ENCODE results near the gene MRPL43. TPM values are rescaled to one million over a fixed set of nuclear protein-coding genes. Genes with fewer than 3 reads are reported as not detected.

The MRPL43 gene
- total RNA-seq, 1 donor from 2014 or later = 54.5 TPM

DNA sequence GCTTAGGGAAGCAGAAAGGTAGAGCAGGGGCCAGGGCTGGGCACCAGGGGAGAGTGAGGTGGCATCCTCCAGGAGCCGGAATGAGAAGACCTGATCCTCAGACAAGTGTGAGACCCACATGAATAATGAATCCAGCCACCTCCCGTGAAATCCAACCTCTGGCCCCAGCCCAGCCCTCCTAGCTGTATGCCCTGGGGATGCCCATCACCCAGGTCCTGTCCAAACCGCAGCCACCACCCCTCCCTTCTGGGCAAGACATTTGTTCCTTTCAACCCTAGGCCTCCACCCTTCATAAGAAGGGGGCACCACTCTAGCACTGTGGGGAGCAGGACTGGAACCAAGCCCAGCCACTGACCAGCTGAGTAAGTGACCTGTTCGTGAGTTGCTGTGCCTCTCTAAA is 33.9 kb upstream of the MRPL43 start:
- no peak for DNase-seq (ENCODE audit: low spot score in 2 of 2)
- no peak overlapping the region for H3K4me3 ChIP-seq
- intact Hi-C loops (cut with DNase I) = no loop called here
- no peaks in the 10 kb centered on the region for H3K27me3 ChIP-seq
- H3K4me1 ChIP-seq = peaks cover 0 to 7% of the 10 kb centered on the region in 2 donors
- H3K36me3 ChIP-seq = no peaks in the 10 kb centered on the region
- no peaks in the 10 kb centered on the region for H3K9me3 ChIP-seq
- no peak overlapping the region for H3K27ac ChIP-seq
- TF ChIP-seq, protein P1, sequence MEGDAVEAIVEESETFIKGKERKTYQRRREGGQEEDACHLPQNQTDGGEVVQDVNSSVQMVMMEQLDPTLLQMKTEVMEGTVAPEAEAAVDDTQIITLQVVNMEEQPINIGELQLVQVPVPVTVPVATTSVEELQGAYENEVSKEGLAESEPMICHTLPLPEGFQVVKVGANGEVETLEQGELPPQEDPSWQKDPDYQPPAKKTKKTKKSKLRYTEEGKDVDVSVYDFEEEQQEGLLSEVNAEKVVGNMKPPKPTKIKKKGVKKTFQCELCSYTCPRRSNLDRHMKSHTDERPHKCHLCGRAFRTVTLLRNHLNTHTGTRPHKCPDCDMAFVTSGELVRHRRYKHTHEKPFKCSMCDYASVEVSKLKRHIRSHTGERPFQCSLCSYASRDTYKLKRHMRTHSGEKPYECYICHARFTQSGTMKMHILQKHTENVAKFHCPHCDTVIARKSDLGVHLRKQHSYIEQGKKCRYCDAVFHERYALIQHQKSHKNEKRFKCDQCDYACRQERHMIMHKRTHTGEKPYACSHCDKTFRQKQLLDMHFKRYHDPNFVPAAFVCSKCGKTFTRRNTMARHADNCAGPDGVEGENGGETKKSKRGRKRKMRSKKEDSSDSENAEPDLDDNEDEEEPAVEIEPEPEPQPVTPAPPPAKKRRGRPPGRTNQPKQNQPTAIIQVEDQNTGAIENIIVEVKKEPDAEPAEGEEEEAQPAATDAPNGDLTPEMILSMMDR (IDR thresholded peaks at IDR 0.05) = no peak

DNA sequence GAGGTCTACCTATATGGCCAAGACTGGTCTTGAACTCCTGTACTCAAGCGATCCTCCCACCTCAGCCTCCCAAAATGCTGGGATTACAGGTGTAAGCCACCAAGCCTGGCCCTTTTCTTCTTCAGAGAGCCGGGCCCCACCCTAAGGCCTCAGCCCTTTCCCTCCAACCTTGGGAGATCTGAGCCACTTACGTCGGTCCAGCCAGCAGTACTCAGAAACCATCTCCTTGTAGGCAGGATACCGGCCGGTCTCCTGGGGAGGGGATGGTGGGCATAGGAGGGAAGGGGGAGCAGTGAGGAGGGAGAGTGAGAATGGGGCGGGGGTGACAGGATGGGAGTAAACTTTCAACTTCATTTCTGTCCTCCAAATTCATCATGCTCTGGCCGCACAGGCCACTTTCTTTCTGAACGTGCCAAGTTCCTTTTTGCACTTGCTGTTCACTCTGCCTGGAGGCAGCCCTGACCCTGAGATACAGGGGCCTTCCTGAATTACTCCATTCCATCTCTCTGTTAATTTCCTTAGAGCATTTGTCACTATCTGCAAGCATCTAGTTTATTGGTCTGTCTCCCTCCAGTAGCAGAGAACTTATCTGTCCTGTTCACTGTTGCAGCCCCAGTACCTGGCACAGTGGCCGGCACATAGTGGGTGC is 33.3 kb upstream of the MRPL43 start:
- DNase-seq (ENCODE audit: low spot score in 2 of 2) = no peak
- Histone ChIP-seq H3K4me1 (peaks cover 0 to 7% of the 10 kb centered on the region in 2 donors), H3K27ac (no peak overlapping the region), H3K4me3 (no peak overlapping the region), H3K36me3 (no peaks in the 10 kb centered on the region), H3K9me3 (no peaks in the 10 kb centered on the region), H3K27me3 (no peaks in the 10 kb centered on the region)
- TF ChIP-seq, protein P1 (IDR thresholded peaks at IDR 0.05) = no peak
- intact Hi-C loops (cut with DNase I) = no loop called here

DNA sequence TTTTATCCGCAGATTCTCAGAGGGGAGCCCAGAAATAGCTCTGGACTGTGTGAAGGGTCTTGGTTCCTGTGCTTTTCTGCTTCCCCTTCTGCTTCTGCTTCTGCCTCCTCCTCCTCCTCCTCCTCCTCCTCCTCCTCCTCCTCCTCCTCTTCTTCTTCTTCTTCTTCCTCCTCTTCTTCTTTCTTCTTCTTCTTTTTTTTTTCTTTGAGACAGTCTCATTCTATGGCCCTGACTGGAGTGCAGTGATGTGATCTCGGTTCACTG is 32.1 kb upstream of the MRPL43 start:
- no peak overlapping the region for H3K27ac ChIP-seq
- no peaks in the 10 kb centered on the region for H3K27me3 ChIP-seq
- H3K9me3 ChIP-seq = no peaks in the 10 kb centered on the region
- TF ChIP-seq, protein P1 (IDR thresholded peaks at IDR 0.05) = no peak
- DNase-seq (ENCODE audit: low spot score in 2 of 2) = no peak
- H3K36me3 ChIP-seq = no peaks in the 10 kb centered on the region
- H3K4me3 ChIP-seq = no peak overlapping the region
- intact Hi-C loops (cut with DNase I) = loop anchor here (1.0 kb wide), 1 partner anchor 48 kb away; no protein-coding TSS in a partner anchor
- H3K4me1 ChIP-seq = peaks cover 0 to 7% of the 10 kb centered on the region in 2 donors

DNA sequence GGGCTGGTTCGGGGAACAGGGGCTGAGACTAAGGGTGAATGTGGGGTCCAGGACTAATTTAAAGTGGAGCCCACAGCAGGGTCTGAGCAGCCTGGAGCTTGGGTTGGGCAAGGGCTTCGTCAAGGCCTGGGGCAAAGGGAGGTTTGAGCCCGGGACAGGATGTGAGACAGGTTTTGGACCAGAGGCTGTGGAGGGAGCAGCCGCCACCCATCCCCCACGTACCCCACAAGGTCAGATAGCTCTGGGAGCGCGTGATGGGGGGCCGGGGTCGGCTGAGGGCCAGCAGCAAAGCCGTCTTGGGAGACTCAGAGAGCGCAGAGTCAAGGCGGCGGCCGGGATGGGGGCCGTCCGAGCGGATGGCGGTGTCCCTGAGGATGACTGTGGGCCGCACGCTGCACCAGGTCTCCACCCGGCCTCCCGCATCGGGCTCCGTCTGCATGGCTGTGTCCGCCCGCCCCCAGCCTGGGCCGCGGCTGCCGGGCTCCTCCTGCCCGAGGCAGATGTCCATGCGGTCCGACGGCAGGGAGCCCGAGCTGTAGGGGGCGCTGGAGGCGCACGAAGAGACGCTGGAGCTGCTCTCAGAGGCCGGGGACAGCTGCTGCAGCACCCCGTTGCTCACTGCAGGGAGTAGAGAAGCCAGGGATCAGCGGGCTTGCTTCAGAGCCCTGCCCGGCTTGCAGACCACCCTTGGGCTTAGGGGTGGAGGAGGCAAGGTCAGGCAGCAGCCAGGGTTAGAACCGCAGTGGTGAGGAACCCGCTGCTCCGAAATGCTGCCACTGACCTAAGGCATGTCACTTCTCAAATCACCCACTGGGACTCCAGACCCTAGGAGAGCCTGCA is 31.5 kb upstream of the MRPL43 start:
- intact Hi-C loops (cut with DNase I) = loop anchor here (1.0 kb wide), 1 partner anchor 48 kb away; no protein-coding TSS in a partner anchor
- H3K36me3 ChIP-seq = no peaks in the 10 kb centered on the region
- peak overlapping the region in 1 of 2 donors; percentile 13 for H3K4me3 ChIP-seq
- peak in 1 of 2 donors; percentile 90 for DNase-seq (ENCODE audit: low spot score in 2 of 2)
- TF ChIP-seq, protein P1 (IDR thresholded peaks at IDR 0.05) = peak; percentile 57 to 81 (median 70)
- no peak overlapping the region for H3K27ac ChIP-seq
- H3K4me1 ChIP-seq = peaks cover 0 to 7% of the 10 kb centered on the region in 2 donors
- H3K27me3 ChIP-seq = no peaks in the 10 kb centered on the region
- no peaks in the 10 kb centered on the region for H3K9me3 ChIP-seq

DNA sequence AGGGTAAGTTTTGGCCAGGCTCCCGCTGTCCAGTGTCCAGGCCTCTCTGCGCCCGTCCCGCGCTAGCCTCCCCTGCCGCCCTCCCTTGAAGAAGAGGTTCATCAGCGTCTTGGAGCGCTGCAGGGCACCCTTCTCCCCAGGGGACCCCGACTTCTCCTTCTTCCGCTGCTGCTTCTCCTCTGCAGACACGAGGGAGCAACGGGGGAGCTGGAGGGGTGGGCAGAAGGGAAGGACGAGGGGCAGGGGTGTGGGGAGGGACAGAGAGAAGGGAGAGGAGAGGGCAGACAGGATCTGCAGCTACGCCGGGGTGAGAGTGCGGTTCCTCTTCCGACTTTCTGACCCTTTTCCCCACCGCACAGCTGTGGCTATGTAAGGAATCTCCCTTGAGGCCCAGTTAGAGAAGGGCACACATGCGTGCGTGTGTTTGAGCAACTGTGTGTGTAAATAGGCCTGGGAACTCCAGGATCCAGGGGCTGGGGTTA is 30.9 kb upstream of the MRPL43 start:
- intact Hi-C loops (cut with DNase I) = no loop called here
- Histone ChIP-seq H3K27ac (no peak overlapping the region), H3K4me1 (peaks cover 5 to 10% of the 10 kb centered on the region in 2 donors), H3K4me3 (no peak overlapping the region), H3K36me3 (no peaks in the 10 kb centered on the region), H3K27me3 (no peaks in the 10 kb centered on the region), H3K9me3 (no peaks in the 10 kb centered on the region)
- TF ChIP-seq, protein P1 (IDR thresholded peaks at IDR 0.05) = no peak
- peak in 1 of 2 donors; percentile 61 for DNase-seq (ENCODE audit: low spot score in 2 of 2)

Data from ascending aorta (tissue), 2 donors.